Measurements from ENCODE around the gene TBC1D22A. TPM values are rescaled to one million over a fixed set of nuclear protein-coding genes. Genes with fewer than 3 reads are reported as not detected.
"Not testable (repeated sequence)": the region's sequence is repeated elsewhere in the genome, so short reads cannot be mapped to it uniquely, and the experiment has no call there.

TBC1D22A gene
- total RNA-seq, 3 donors from 2014 or later = 19.0 to 23.6 (median 23.6) TPM

DNA sequence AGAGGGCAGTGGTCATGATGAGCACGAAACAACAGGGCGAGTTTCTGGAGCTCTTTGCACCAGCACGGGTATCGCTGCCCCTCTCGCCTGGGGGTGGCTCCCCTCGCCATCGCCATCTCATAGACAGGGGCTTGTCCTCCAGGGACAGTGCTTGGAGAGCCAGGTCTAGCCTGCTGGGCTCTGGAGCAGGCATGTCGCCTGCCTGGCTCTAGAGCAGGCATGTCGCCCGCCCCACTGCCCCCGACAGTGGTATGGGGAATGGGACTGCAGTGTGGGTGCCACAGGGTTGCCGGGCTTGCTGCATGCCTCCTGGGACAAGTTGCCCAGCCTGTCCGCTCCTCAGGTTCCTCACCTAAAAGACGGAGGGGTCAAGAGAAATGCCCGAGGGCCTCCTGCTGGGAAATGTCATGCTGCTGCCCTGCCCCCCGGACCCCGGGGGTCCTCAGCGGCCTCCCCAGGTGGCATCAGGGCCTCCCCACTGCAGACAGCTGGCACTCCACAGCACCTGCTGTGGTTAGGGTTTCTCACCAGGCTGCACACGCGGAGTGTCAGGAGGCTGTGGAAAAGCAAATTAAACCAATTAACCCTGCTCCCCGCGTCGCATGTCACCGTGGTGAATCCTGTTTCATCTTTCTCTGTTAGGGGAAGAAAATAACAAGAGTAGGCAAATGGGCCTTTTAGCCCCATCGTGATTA lies 403.0 kb downstream of the TBC1D22A start:
- H3K36me3 ChIP-seq = no peaks in the 10 kb centered on the region
- TF ChIP-seq, protein P1, sequence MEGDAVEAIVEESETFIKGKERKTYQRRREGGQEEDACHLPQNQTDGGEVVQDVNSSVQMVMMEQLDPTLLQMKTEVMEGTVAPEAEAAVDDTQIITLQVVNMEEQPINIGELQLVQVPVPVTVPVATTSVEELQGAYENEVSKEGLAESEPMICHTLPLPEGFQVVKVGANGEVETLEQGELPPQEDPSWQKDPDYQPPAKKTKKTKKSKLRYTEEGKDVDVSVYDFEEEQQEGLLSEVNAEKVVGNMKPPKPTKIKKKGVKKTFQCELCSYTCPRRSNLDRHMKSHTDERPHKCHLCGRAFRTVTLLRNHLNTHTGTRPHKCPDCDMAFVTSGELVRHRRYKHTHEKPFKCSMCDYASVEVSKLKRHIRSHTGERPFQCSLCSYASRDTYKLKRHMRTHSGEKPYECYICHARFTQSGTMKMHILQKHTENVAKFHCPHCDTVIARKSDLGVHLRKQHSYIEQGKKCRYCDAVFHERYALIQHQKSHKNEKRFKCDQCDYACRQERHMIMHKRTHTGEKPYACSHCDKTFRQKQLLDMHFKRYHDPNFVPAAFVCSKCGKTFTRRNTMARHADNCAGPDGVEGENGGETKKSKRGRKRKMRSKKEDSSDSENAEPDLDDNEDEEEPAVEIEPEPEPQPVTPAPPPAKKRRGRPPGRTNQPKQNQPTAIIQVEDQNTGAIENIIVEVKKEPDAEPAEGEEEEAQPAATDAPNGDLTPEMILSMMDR (IDR thresholded peaks at IDR 0.05) = no peak
- no peak for TF ChIP-seq POLR2AphosphoS5 (IDR thresholded peaks at IDR 0.05)
- TF ChIP-seq POLR2A (IDR thresholded peaks at IDR 0.05) = no peak
- no peaks in the 10 kb centered on the region for H3K27me3 ChIP-seq
- DNase-seq (ENCODE audit: low spot score in 2 of 2) = peak in 1 of 2 donors; percentile 24
- intact Hi-C loops (cut with DNase I; ENCODE audit: low total_unique reads) = no loop called here
- H3K27ac ChIP-seq = no peak overlapping the region
- H3K4me1 ChIP-seq = no peaks in the 10 kb centered on the region
- no peak overlapping the region for H3K4me3 ChIP-seq
- H3K9me3 ChIP-seq = no peaks in the 10 kb centered on the region

DNA sequence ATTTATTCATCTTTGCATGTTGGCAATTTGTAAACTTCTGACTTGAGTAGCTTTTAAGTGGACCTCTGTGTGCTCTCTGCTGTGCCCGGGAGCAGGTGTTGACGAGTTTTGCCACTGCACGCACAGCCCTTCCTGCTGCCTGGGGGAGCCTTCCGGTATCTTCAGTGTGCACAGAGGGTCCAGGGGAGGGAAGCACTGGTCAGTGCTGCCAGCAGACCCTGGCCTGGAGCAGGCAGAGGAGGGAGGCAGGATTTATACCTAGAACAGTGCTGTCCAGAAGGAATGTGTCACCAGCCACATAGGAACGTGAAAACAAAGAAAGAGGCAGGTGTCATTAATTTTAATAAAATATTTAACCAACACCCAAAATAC lies 403.6 kb downstream of the TBC1D22A start:
- no peak overlapping the region for H3K27ac ChIP-seq
- peak in 1 of 2 donors; percentile 7 for DNase-seq (ENCODE audit: low spot score in 2 of 2)
- H3K27me3 ChIP-seq = no peaks in the 10 kb centered on the region
- intact Hi-C loops (cut with DNase I; ENCODE audit: low total_unique reads) = no loop called here
- H3K9me3 ChIP-seq = no peaks in the 10 kb centered on the region
- H3K4me3 ChIP-seq = no peak overlapping the region
- TF ChIP-seq POLR2A (IDR thresholded peaks at IDR 0.05) (no peak), POLR2AphosphoS5 (IDR thresholded peaks at IDR 0.05) (no peak)
- TF ChIP-seq, protein P1 (IDR thresholded peaks at IDR 0.05) = no peak
- H3K4me1 ChIP-seq = no peaks in the 10 kb centered on the region
- no peaks in the 10 kb centered on the region for H3K36me3 ChIP-seq

DNA sequence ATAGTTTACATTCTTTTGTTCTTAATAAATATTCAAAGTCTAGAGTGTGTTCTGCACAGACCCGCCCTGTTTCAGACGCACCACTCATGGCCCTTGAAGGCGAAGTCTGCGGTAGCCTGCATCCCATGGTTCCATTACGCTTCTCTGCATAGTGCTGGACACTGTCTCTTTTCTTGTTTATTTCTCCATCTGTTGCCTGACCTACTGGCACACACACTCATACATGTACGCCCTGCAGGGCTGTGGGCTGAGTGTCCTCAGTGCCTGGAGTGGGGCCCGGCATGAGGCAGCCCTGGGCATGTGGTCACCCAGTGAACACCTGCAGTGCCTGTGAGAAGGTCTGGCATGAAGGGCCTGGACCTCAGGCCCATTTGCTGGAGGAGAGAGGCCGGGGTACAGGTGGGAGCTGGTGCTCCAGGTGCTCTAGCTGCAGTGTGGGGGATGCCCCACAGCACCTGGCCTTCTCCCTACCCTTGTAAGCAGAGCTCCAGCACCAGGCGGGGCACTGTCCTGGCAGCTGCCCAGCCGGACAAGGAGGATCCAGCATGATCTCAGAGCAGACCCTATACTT lies 404.1 kb downstream of the TBC1D22A start:
- no peaks in the 10 kb centered on the region for H3K27me3 ChIP-seq
- intact Hi-C loops (cut with DNase I; ENCODE audit: low total_unique reads) = no loop called here
- H3K27ac ChIP-seq = no peak overlapping the region
- H3K36me3 ChIP-seq = no peaks in the 10 kb centered on the region
- TF ChIP-seq POLR2A (IDR thresholded peaks at IDR 0.05) = no peak
- TF ChIP-seq, protein P1 (IDR thresholded peaks at IDR 0.05) = no peak
- no peak for TF ChIP-seq POLR2AphosphoS5 (IDR thresholded peaks at IDR 0.05)
- H3K9me3 ChIP-seq = no peaks in the 10 kb centered on the region
- no peaks in the 10 kb centered on the region for H3K4me1 ChIP-seq
- DNase-seq (ENCODE audit: low spot score in 2 of 2) = peak in 1 of 2 donors; percentile 12
- no peak overlapping the region for H3K4me3 ChIP-seq

DNA sequence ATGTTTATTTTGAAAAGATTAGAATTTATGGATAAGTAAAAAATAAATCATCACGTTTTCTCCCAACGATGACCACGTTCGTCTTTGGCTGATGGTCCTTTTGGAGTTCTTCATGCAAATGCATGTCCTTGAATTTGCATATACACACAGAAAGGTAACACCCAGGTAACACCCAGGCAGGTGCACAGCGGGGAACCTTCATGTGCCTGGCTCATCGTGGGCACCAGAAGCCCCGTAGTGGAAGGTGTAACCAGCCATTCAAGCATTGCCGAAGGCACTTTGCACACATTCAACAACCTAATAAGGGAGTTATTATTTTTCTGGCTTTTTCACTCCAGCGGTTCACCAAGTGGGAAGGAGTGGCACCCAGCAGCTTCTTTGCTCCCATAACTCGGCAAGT lies 404.6 kb downstream of the TBC1D22A start:
- H3K9me3 ChIP-seq = no peaks in the 10 kb centered on the region
- no peaks in the 10 kb centered on the region for H3K27me3 ChIP-seq
- H3K4me3 ChIP-seq = no peak overlapping the region
- no peaks in the 10 kb centered on the region for H3K4me1 ChIP-seq
- intact Hi-C loops (cut with DNase I; ENCODE audit: low total_unique reads) = no loop called here
- TF ChIP-seq, protein P1 (IDR thresholded peaks at IDR 0.05) = no peak
- TF ChIP-seq POLR2AphosphoS5 (IDR thresholded peaks at IDR 0.05) (no peak), POLR2A (IDR thresholded peaks at IDR 0.05) (no peak)
- no peaks in the 10 kb centered on the region for H3K36me3 ChIP-seq
- no peak overlapping the region for H3K27ac ChIP-seq
- peak in 1 of 2 donors; percentile 14 for DNase-seq (ENCODE audit: low spot score in 2 of 2)

DNA sequence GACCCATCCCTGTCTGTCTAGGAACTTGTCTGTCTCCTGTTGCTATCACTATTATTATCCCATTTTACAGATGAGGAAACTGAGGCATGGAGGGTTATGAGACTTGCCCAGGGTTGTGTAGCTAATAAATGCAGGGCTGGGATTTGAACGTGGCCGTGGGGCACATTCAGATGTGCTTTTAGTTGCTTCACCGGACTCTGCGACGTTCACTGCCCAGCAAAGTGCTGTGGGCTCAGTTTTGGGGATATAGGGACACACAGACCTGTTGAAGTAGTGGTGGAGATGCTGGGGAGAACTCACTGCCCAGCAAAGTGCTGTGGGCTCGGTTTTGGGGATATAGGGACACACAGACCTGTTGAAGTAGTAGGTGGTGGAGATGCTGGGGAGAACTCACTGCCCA lies 405.5 kb downstream of the TBC1D22A start:
- H3K9me3 ChIP-seq; H3K36me3 ChIP-seq; intact Hi-C loops (cut with DNase I; ENCODE audit: low total_unique reads); DNase-seq (ENCODE audit: low spot score in 2 of 2); H3K4me1 ChIP-seq; H3K27ac ChIP-seq; H3K4me3 ChIP-seq; H3K27me3 ChIP-seq: not testable (repeated sequence)
